Vagina (tissue), 2 donors: ENCODE measurements around the gene DOCK8.

Source experiments
- POLR2AphosphoS5 ChIP-seq, 2 donors: sonication (generic); formaldehyde crosslinking; IDR thresholded peaks; one replicate each; pipeline ENCODE4 v1.9.0; 2017; ENCODE audit warnings: antibody characterized with exemption in 2 of 2, mild to moderate bottlenecking in 2 of 2, low read depth in 1 of 2; ENCODE audit not compliant: insufficient read depth in 1 of 2
- TF ChIP-seq, protein P1 (sequence below), 3 experiments: fragments of 450-650 bp in 2 of 3; fragments of 200-600 bp in 1 of 3; sonication (generic) in 1 of 3; IDR thresholded peaks; one replicate each; pipeline ENCODE4 v1.5.1; 2017 to 2019; ENCODE audit warnings: antibody characterized with exemption in 3 of 3, mild to moderate bottlenecking in 2 of 3, moderate library complexity in 2 of 3

DNA sequence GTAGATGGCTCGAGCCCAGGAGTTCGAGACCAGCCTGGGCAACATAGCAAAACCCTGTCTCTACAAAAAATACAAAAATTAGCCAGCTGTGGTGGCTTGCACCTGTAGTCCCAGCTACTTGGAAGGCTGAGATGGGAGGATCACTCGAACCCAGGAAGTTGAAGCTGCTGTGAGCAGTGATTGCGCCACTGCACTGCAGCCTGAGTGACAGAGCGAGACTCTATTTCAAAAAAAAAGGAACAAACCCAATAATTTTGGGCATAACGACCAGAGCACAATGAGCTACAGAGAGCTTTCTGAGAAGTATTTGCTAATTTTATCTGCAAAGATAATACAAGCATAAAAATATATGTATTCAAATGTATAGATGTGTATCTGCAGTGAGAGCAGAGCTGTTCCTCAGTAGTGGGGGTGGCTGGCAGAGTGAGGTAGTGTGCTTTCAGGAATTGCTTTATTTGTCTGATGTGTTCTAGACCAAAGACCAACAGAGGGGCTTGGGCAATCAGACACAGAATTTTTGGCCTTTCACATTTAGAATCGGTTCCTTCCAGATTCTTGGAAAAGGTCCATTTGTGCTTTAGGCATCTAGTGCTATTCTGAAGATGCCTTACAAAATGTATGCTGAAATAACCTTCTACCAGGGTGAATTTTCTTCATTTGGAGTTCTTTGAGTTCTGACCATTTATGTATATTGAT lies 5.2 kb downstream of the DOCK8 start:
- TF ChIP-seq, protein P1, sequence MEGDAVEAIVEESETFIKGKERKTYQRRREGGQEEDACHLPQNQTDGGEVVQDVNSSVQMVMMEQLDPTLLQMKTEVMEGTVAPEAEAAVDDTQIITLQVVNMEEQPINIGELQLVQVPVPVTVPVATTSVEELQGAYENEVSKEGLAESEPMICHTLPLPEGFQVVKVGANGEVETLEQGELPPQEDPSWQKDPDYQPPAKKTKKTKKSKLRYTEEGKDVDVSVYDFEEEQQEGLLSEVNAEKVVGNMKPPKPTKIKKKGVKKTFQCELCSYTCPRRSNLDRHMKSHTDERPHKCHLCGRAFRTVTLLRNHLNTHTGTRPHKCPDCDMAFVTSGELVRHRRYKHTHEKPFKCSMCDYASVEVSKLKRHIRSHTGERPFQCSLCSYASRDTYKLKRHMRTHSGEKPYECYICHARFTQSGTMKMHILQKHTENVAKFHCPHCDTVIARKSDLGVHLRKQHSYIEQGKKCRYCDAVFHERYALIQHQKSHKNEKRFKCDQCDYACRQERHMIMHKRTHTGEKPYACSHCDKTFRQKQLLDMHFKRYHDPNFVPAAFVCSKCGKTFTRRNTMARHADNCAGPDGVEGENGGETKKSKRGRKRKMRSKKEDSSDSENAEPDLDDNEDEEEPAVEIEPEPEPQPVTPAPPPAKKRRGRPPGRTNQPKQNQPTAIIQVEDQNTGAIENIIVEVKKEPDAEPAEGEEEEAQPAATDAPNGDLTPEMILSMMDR (IDR thresholded peaks at IDR 0.05): no peak
- no peak for TF ChIP-seq POLR2AphosphoS5 (IDR thresholded peaks at IDR 0.05; ENCODE audit: insufficient read depth in 1 of 2, low read depth in 1 of 2)
